GM12878 (cell line): ENCODE results near the gene SUZ12. TPM values are rescaled to one million over a fixed set of nuclear protein-coding genes. Genes with fewer than 3 reads are reported as not detected.

ENCODE experiments used
- ATAC-seq: fragments of 200-7000 bp; cut with Tn5 transposase; 3 replicates; pipeline ENCODE4 v1.9.1; 2020; ENCODE audit warnings: mild to moderate bottlenecking, moderate library complexity
- BruUV-seq: library from RNA; stranded (reverse); fragments of 400-500 nt; replicated peaks from 2 replicates; lab custom pipeline; 2021; lab: Mats Ljungman, UMichigan
- CTCF ChIA-PET: fragments of 300-600 bp; sonication (Branson Sonifier 250); formaldehyde crosslinking; extraction: SDS; loops from one replicate; lab custom pipeline; 2021; ENCODE audit warnings: inconsistent platforms; lab: Yijun Ruan, JAX
- POLR2A ChIA-PET: fragments of 350-600 bp; formaldehyde crosslinking; extraction: SDS; loops from one replicate; lab custom pipeline; 2021; ENCODE audit warnings: inconsistent platforms; lab: Charles Lee
- RAD21 ChIA-PET: fragments of 300-600 bp; sonication (Branson Sonifier 250); formaldehyde crosslinking; loops from one replicate; lab custom pipeline; 2023; ENCODE audit warnings: antibody characterized with exemption; ENCODE audit not compliant: unreplicated experiment; lab: Charles Lee
- SMC1A ChIA-PET: fragments of 300-600 bp; sonication (Branson Sonifier 250); formaldehyde crosslinking; loops from one replicate; lab custom pipeline; 2023; ENCODE audit not compliant: unreplicated experiment, uncharacterized antibody; lab: Charles Lee
- DNase-seq: peaks from one replicate; pipeline ENCODE4 v3.0.0-alpha.2; 2011; ENCODE audit warnings: low read depth, low spot score
- FAIRE-seq: peaks from 3 replicates; lab custom pipeline; 2011; peaks lifted over from hg19 to GRCh38; lab: Jason Lieb, UNC
- H2AFZ ChIP-seq: 2 replicates; pipeline ENCODE4 v1.6.0; 2011; ENCODE audit warnings: low read depth, low read length, control low read depth; ENCODE audit not compliant: control insufficient read depth
- H3K27ac ChIP-seq: 2 replicates; pipeline ENCODE4 v1.5.1; 2011; ENCODE audit warnings: control low read depth; ENCODE audit not compliant: control insufficient read depth, insufficient read depth
- H3K27me3 ChIP-seq, 2 experiments: replicated peaks in 1 of 2; 2 replicates each; pipeline versions ENCODE4 v1.6.0 to v1.6.1; 2011; ENCODE audit warnings: low read length in 1 of 2; ENCODE audit not compliant: control insufficient read depth in 2 of 2, insufficient read depth in 2 of 2
- H3K36me3 ChIP-seq, 2 experiments: 2 replicates each; pipeline ENCODE4 v1.5.1; 2011; ENCODE audit warnings: low read length in 1 of 2; ENCODE audit not compliant: control insufficient read depth in 2 of 2, insufficient read depth in 2 of 2
- H3K4me1 ChIP-seq: 2 replicates; pipeline ENCODE4 v1.6.1; 2011; ENCODE audit warnings: mild to moderate bottlenecking, low read length, moderate library complexity, mixed read lengths; ENCODE audit not compliant: control insufficient read depth, insufficient read depth
- H3K4me2 ChIP-seq: 2 replicates; pipeline ENCODE4 v1.6.0; 2011; ENCODE audit warnings: control low read depth; ENCODE audit not compliant: control insufficient read depth, insufficient read depth
- H3K4me3 ChIP-seq: fragments of 200-600 bp; sonication (generic); 2 replicates; pipeline ENCODE4 v1.5.1; 2016
- H3K79me2 ChIP-seq: 2 replicates; pipeline ENCODE4 v1.6.0; 2011; ENCODE audit warnings: low read length; ENCODE audit not compliant: control insufficient read depth, insufficient read depth
- H3K9ac ChIP-seq: 2 replicates; pipeline ENCODE4 v1.8.0; 2011; ENCODE audit warnings: low read length, control low read depth, mixed read lengths; ENCODE audit not compliant: control insufficient read depth, insufficient read depth
- H3K9me3 ChIP-seq: replicated peaks from 3 replicates; pipeline ENCODE4 v1.5.1; 2011; ENCODE audit warnings: mild to moderate bottlenecking, low read length; ENCODE audit not compliant: control insufficient read depth, insufficient read depth
- H4K20me1 ChIP-seq: 2 replicates; pipeline ENCODE4 v1.6.0; 2011; ENCODE audit not compliant: control insufficient read depth, insufficient read depth
- CBX3 ChIP-seq: fragments of 200-600 bp; sonication (generic); IDR thresholded peaks from 2 replicates; pipeline ENCODE4 v1.6.1; 2016; ENCODE audit warnings: low read depth, borderline replicate concordance
- EP300 ChIP-seq, 2 experiments: fragments of 150-350 bp in 1 of 2; IDR thresholded peaks; 2 replicates each; pipeline ENCODE4 v1.6.1; 2011 to 2012; ENCODE audit warnings: low read depth in 2 of 2, low read length in 2 of 2, borderline replicate concordance in 1 of 2, improper control_type of control experiment in 1 of 2, inconsistent platforms in 1 of 2; ENCODE audit not compliant: control insufficient read depth in 1 of 2
- ESRRA ChIP-seq: IDR thresholded peaks from 2 replicates; pipeline ENCODE4 v1.6.1; 2012; ENCODE audit warnings: mild to moderate bottlenecking, low read length, improper control_type of control experiment
- FOXM1 ChIP-seq: IDR thresholded peaks from 2 replicates; pipeline ENCODE4 v1.6.1; 2012; ENCODE audit warnings: low read depth, mild to moderate bottlenecking, inconsistent platforms, low read length, moderate library complexity
- MYB ChIP-seq: fragments of 150-350 bp; IDR thresholded peaks from 2 replicates; pipeline ENCODE4 v1.6.1; 2014; ENCODE audit warnings: mild to moderate bottlenecking, low read depth, low read length, borderline replicate concordance
- RAD21 ChIP-seq: IDR thresholded peaks from 2 replicates; pipeline ENCODE4 v1.6.1; 2011; ENCODE audit warnings: mild to moderate bottlenecking, low read depth, low read length, moderate library complexity; ENCODE audit not compliant: insufficient read depth
- SREBF1 ChIP-seq: IDR thresholded peaks from 2 replicates; pipeline ENCODE4 v1.6.1; 2012; ENCODE audit warnings: mild to moderate bottlenecking, low read length
- SRF ChIP-seq, 2 experiments: IDR thresholded peaks; 2 replicates each; pipeline ENCODE4 v1.6.1; 2011; ENCODE audit warnings: low read depth in 2 of 2, low read length in 2 of 2, mild to moderate bottlenecking in 1 of 2, moderate library complexity in 1 of 2
- TCF3 ChIP-seq: IDR thresholded peaks from 2 replicates; pipeline ENCODE4 v1.6.1; 2012; ENCODE audit warnings: low read depth, mild to moderate bottlenecking, low read length, borderline replicate concordance; ENCODE audit not compliant: insufficient read depth
- ZNF217 ChIP-seq: fragments of 450-650 bp; IDR thresholded peaks from 2 replicates; pipeline ENCODE4 v1.6.1; 2017; ENCODE audit warnings: antibody characterized with exemption, mild to moderate bottlenecking
- ZNF24 ChIP-seq: fragments of 450-650 bp; IDR thresholded peaks from 2 replicates; pipeline ENCODE4 v1.6.1; 2017; ENCODE audit warnings: antibody characterized with exemption, mild to moderate bottlenecking
- WGBS: methylation state at CpG from one replicate; pipeline ENCODE4 v1.1.6; 2016; ENCODE audit warnings: low lambda C conversion rate; ENCODE audit not compliant: insufficient replicate concordance, insufficient coverage; ENCODE audit errors: missing lambda C conversion rate; 5-methylcytosine and 5-hydroxymethylcytosine counted together
- in situ Hi-C: fragments of 300-500 bp; cut with MboI; formaldehyde crosslinking; loops from 9 replicates; pipeline ENCODE4 v1.14.3; 2018; ENCODE audit warnings: mixed read lengths
- intact Hi-C: fragments of 100-400 bp; cut with micrococcal nuclease; formaldehyde crosslinking; loops from one replicate; pipeline ENCODE4 v1.14.2; 2022; ENCODE audit not compliant: unreplicated experiment
- polyA plus RNA-seq, 11 experiments: library from polyadenylated mRNA; depleted of rRNA in 4 of 11; unstranded in 6 of 11; stranded (reverse) in 5 of 11; fragments of >200 nt; fragmentation: Nextera tagmentation in 4 of 11; fragmentation: Illumina TruSeq in 1 of 11; extraction: Ambion mirVana in 4 of 11; extraction: Trizol in 1 of 11; gene quantifications; 1 replicate in 1 of 11; 2 replicates in 10 of 11; pipeline versions ENCODE4 v1.2.1 to v1.2.3, GENCODE V29; 2011 to 2016; ENCODE audit warnings: inconsistent platforms in 2 of 11, missing spikeins in 2 of 11, low read depth in 1 of 11
- total RNA-seq, 4 experiments: library from RNA; depleted of rRNA in 3 of 4; stranded (reverse); fragments of >200 nt in 3 of 4; fragmentation: Illumina TruSeq in 1 of 4; extraction: Trizol in 1 of 4; gene quantifications; 2 replicates each; pipeline versions ENCODE4 v1.2.1 to v1.2.3, GENCODE V29; 2013 to 2021
- TF ChIP-seq, protein P1 (sequence below): fragments of 150-350 bp; IDR thresholded peaks from 2 replicates; pipeline ENCODE4 v1.6.1; 2016; ENCODE audit warnings: low read depth, low read length
- TF ChIP-seq, protein P2 (sequence below): fragments of 450-650 bp; IDR thresholded peaks from 2 replicates; pipeline ENCODE4 v1.6.1; 2016; ENCODE audit warnings: mild to moderate bottlenecking, moderate library complexity, borderline replicate concordance
- TF ChIP-seq, protein P3 (sequence below): fragments of 450-650 bp; IDR thresholded peaks from 2 replicates; pipeline ENCODE4 v1.6.1; 2018; ENCODE audit warnings: borderline replicate concordance, mild to moderate bottlenecking; ENCODE audit not compliant: partially characterized antibody

The SUZ12 gene
- total and polyA plus RNA-seq, 10 of the 15 experiments (the other 5 are each of a cell fraction or from before 2014, with no cell fraction given), result 19.2 to 69.2 (median 34.5) TPM

DNA sequence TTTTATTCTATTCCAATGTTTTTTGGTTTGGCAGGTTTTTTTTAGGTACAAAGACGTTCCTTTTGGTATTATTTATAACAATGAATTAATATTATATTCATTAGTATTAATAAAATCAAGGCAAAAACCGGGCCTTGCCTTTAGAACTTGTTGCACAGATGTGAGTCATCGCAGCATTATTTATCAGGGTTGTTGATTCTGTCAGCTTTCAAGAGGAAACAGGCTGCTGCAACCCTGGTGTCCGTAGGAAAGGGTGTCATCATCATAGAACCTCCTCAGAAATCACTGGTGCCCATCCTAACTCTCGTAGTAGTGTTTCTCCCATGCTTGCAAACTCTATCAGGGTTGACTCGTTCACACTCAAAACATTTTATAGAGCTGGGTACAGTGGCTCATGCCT lies 60.2 kb downstream of the SUZ12 start:
- 97% methylated on average over 6 of the region's 6 CpGs for WGBS
- H3K4me3 ChIP-seq, result no peak overlapping the region
- in situ Hi-C loops (no loop called here), intact Hi-C loops (loop anchor here (10.0 kb wide), 1 partner anchor 52 kb away; no protein-coding TSS in a partner anchor)
- DNase-seq (no peak), FAIRE-seq (no peak), ATAC-seq (no peak)
- BruUV-seq, result no TSS peak
- H3K4me2 ChIP-seq, result no peak overlapping the region
- ChIA-PET POLR2A (no interaction called here), RAD21 (no interaction called here), SMC1A (no interaction called here), CTCF (no interaction called here)
- no peaks in the 10 kb centered on the region for H4K20me1 ChIP-seq
- no peak overlapping the region for H3K9ac ChIP-seq
- H3K9me3 ChIP-seq, result no peaks in the 10 kb centered on the region
- H3K27ac ChIP-seq, result no peak overlapping the region
- H3K27me3 ChIP-seq, result no peaks in the 10 kb centered on the region
- no peak overlapping the region for H2AFZ ChIP-seq
- H3K36me3 ChIP-seq, result peaks cover 3 to 31% of the 10 kb centered on the region in 2 experiments
- H3K79me2 ChIP-seq, result no peaks in the 10 kb centered on the region
- TF ChIP-seq FOXM1 (no peak), ZNF217 (no peak), SRF (IDR thresholded peaks at IDR 0.05; ENCODE audit: low read depth in 2 of 2, low read length in 2 of 2) (no peak), EP300 (IDR thresholded peaks at IDR 0.05; ENCODE audit: borderline replicate concordance in 1 of 2, control insufficient read depth in 1 of 2, low read depth in 2 of 2, low read length in 2 of 2) (no peak), MYB (no peak), TCF3 (no peak), RAD21 (no peak), ESRRA (no peak), SREBF1 (no peak), CBX3 (no peak), ZNF24 (no peak)
- TF ChIP-seq, protein P1, sequence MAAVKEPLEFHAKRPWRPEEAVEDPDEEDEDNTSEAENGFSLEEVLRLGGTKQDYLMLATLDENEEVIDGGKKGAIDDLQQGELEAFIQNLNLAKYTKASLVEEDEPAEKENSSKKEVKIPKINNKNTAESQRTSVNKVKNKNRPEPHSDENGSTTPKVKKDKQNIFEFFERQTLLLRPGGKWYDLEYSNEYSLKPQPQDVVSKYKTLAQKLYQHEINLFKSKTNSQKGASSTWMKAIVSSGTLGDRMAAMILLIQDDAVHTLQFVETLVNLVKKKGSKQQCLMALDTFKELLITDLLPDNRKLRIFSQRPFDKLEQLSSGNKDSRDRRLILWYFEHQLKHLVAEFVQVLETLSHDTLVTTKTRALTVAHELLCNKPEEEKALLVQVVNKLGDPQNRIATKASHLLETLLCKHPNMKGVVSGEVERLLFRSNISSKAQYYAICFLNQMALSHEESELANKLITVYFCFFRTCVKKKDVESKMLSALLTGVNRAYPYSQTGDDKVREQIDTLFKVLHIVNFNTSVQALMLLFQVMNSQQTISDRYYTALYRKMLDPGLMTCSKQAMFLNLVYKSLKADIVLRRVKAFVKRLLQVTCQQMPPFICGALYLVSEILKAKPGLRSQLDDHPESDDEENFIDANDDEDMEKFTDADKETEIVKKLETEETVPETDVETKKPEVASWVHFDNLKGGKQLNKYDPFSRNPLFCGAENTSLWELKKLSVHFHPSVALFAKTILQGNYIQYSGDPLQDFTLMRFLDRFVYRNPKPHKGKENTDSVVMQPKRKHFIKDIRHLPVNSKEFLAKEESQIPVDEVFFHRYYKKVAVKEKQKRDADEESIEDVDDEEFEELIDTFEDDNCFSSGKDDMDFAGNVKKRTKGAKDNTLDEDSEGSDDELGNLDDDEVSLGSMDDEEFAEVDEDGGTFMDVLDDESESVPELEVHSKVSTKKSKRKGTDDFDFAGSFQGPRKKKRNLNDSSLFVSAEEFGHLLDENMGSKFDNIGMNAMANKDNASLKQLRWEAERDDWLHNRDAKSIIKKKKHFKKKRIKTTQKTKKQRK, result no peak
- TF ChIP-seq, protein P2, sequence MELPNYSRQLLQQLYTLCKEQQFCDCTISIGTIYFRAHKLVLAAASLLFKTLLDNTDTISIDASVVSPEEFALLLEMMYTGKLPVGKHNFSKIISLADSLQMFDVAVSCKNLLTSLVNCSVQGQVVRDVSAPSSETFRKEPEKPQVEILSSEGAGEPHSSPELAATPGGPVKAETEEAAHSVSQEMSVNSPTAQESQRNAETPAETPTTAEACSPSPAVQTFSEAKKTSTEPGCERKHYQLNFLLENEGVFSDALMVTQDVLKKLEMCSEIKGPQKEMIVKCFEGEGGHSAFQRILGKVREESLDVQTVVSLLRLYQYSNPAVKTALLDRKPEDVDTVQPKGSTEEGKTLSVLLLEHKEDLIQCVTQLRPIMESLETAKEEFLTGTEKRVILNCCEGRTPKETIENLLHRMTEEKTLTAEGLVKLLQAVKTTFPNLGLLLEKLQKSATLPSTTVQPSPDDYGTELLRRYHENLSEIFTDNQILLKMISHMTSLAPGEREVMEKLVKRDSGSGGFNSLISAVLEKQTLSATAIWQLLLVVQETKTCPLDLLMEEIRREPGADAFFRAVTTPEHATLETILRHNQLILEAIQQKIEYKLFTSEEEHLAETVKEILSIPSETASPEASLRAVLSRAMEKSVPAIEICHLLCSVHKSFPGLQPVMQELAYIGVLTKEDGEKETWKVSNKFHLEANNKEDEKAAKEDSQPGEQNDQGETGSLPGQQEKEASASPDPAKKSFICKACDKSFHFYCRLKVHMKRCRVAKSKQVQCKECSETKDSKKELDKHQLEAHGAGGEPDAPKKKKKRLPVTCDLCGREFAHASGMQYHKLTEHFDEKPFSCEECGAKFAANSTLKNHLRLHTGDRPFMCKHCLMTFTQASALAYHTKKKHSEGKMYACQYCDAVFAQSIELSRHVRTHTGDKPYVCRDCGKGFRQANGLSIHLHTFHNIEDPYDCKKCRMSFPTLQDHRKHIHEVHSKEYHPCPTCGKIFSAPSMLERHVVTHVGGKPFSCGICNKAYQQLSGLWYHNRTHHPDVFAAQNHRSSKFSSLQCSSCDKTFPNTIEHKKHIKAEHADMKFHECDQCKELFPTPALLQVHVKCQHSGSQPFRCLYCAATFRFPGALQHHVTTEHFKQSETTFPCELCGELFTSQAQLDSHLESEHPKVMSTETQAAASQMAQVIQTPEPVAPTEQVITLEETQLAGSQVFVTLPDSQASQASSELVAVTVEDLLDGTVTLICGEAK, result no peak
- TF ChIP-seq, protein P3, sequence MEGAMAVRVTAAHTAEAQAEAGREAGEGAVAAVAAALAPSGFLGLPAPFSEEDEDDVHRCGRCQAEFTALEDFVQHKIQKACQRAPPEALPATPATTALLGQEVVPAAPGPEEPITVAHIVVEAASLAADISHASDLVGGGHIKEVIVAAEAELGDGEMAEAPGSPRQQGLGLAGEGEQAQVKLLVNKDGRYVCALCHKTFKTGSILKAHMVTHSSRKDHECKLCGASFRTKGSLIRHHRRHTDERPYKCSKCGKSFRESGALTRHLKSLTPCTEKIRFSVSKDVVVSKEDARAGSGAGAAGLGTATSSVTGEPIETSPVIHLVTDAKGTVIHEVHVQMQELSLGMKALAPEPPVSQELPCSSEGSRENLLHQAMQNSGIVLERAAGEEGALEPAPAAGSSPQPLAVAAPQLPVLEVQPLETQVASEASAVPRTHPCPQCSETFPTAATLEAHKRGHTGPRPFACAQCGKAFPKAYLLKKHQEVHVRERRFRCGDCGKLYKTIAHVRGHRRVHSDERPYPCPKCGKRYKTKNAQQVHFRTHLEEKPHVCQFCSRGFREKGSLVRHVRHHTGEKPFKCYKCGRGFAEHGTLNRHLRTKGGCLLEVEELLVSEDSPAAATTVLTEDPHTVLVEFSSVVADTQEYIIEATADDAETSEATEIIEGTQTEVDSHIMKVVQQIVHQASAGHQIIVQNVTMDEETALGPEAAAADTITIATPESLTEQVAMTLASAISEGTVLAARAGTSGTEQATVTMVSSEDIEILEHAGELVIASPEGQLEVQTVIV, result no peak
- no peaks in the 10 kb centered on the region for H3K4me1 ChIP-seq
